HepG2 (cell line): ENCODE data around the gene ABCB11. TPM values are rescaled to one million over a fixed set of nuclear protein-coding genes. Genes with fewer than 3 reads are reported as not detected.

ENCODE experiments used
- ARNT ChIP-seq: fragments of 450-650 bp; IDR thresholded peaks from 2 replicates; pipeline ENCODE4 v1.6.1; 2017
- CREB1 ChIP-seq, 2 experiments: fragments of 450-650 bp in 1 of 2; IDR thresholded peaks; 2 replicates each; pipeline ENCODE4 v1.6.1; 2016 to 2017; ENCODE audit warnings: control low read depth in 1 of 2, mild to moderate bottlenecking in 1 of 2, missing compliant biosample characterization in 1 of 2, missing genetic modification characterization in 1 of 2
- EP300 ChIP-seq, 3 experiments: sonication (generic) in 1 of 3; formaldehyde crosslinking in 1 of 3; IDR thresholded peaks; 2 replicates each; pipeline versions ENCODE4 v1.5.1 to v1.6.1; 2011 to 2020; ENCODE audit warnings: low read depth in 2 of 3, low read length in 2 of 3, borderline replicate concordance in 1 of 3, improper control_type of control experiment in 1 of 3, mild to moderate bottlenecking in 1 of 3, missing genetic modification reagents in 1 of 3, moderate library complexity in 1 of 3
- MAF1 ChIP-seq: sonication (generic); formaldehyde crosslinking; IDR thresholded peaks from 2 replicates; pipeline ENCODE4 v1.5.0; 2020; ENCODE audit warnings: missing genetic modification reagents, borderline replicate concordance
- MXD4 ChIP-seq: IDR thresholded peaks from 2 replicates; pipeline ENCODE4 v1.6.1; 2016; ENCODE audit warnings: mild to moderate bottlenecking, missing biosample characterization, missing genetic modification reagents
- NCOR1 ChIP-seq: fragments of 200-600 bp; sonication (generic); IDR thresholded peaks from 2 replicates; pipeline ENCODE4 v1.7.0; 2017; ENCODE audit warnings: antibody characterized with exemption, low read length, borderline replicate concordance
- TSC22D2 ChIP-seq: sonication (generic); formaldehyde crosslinking; IDR thresholded peaks from 2 replicates; pipeline ENCODE4 v1.5.1; 2020; ENCODE audit warnings: missing genetic modification reagents, mild to moderate bottlenecking, borderline replicate concordance
- YEATS4 ChIP-seq: sonication (generic); formaldehyde crosslinking; IDR thresholded peaks from 2 replicates; pipeline ENCODE4 v1.4.0; 2020; ENCODE audit warnings: missing genetic modification reagents, borderline replicate concordance
- ZEB1 ChIP-seq: IDR thresholded peaks from 2 replicates; pipeline ENCODE4 v1.6.1; 2012; ENCODE audit warnings: mild to moderate bottlenecking, low read depth, inconsistent platforms; ENCODE audit not compliant: insufficient replicate concordance
- ZKSCAN1 ChIP-seq: fragments of 150-350 bp; IDR thresholded peaks from 2 replicates; pipeline ENCODE4 v1.6.1; 2014; ENCODE audit warnings: low read length
- ZNF329 ChIP-seq: sonication (generic); formaldehyde crosslinking; IDR thresholded peaks from 2 replicates; pipeline ENCODE4 v1.9.0; 2021; ENCODE audit warnings: low read depth, mild to moderate bottlenecking, missing genetic modification reagents
- ZNF562 ChIP-seq: sonication (generic); formaldehyde crosslinking; IDR thresholded peaks from 2 replicates; pipeline ENCODE4 v1.8.0; 2022; ENCODE audit warnings: missing genetic modification reagents, borderline replicate concordance
- ZZZ3 ChIP-seq: sonication (generic); formaldehyde crosslinking; IDR thresholded peaks from 2 replicates; pipeline ENCODE4 v1.4.0; 2020; ENCODE audit warnings: missing genetic modification reagents, mild to moderate bottlenecking, borderline replicate concordance
- polyA plus RNA-seq, 8 experiments: library from polyadenylated mRNA; depleted of rRNA in 3 of 8; stranded (reverse) in 7 of 8; unstranded in 1 of 8; fragments of >200 nt; fragmentation: Illumina TruSeq in 4 of 8; extraction: Trizol in 4 of 8; gene quantifications; 2 replicates each; pipeline versions ENCODE4 v1.2.1 to v1.2.3, GENCODE V29; 2011 to 2016; ENCODE audit warnings: low read depth in 4 of 8, missing spikeins in 1 of 8, mixed read lengths in 1 of 8; ENCODE audit not compliant: insufficient read depth in 1 of 8
- total RNA-seq, 5 experiments: library from RNA; depleted of rRNA; stranded (reverse); fragments of >200 nt; fragmentation: Illumina TruSeq; extraction: Trizol; gene quantifications; 2 replicates each; pipeline ENCODE4 v1.2.3, GENCODE V29; 2016; ENCODE audit warnings: low read depth in 1 of 5
- TF ChIP-seq, protein P1 (sequence below): sonication (generic); formaldehyde crosslinking; IDR thresholded peaks from 2 replicates; pipeline ENCODE4 v1.4.0; 2020; ENCODE audit warnings: missing genetic modification reagents, borderline replicate concordance
- TF ChIP-seq, protein P2 (sequence below): sonication (generic); formaldehyde crosslinking; IDR thresholded peaks from 2 replicates; pipeline ENCODE4 v1.4.0; 2020; ENCODE audit warnings: missing genetic modification reagents, borderline replicate concordance
- TF ChIP-seq, protein P3 (sequence below): sonication (generic); formaldehyde crosslinking; IDR thresholded peaks from 2 replicates; pipeline ENCODE4 v1.5.0; 2020; ENCODE audit warnings: missing genetic modification reagents
- TF ChIP-seq, protein P4 (sequence below): sonication (generic); formaldehyde crosslinking; IDR thresholded peaks from 2 replicates; pipeline ENCODE4 v1.8.1; 2023; ENCODE audit warnings: mild to moderate bottlenecking, moderate library complexity, missing genetic modification reagents
- TF ChIP-seq, protein P5 (sequence below): fragments of 450-650 bp; IDR thresholded peaks from 2 replicates; pipeline ENCODE4 v1.6.1; 2017

Gene ABCB11
- total and polyA plus RNA-seq, 2 of the 13 experiments (the other 11 are each of a cell fraction or from before 2014, with no cell fraction given): not detected

DNA sequence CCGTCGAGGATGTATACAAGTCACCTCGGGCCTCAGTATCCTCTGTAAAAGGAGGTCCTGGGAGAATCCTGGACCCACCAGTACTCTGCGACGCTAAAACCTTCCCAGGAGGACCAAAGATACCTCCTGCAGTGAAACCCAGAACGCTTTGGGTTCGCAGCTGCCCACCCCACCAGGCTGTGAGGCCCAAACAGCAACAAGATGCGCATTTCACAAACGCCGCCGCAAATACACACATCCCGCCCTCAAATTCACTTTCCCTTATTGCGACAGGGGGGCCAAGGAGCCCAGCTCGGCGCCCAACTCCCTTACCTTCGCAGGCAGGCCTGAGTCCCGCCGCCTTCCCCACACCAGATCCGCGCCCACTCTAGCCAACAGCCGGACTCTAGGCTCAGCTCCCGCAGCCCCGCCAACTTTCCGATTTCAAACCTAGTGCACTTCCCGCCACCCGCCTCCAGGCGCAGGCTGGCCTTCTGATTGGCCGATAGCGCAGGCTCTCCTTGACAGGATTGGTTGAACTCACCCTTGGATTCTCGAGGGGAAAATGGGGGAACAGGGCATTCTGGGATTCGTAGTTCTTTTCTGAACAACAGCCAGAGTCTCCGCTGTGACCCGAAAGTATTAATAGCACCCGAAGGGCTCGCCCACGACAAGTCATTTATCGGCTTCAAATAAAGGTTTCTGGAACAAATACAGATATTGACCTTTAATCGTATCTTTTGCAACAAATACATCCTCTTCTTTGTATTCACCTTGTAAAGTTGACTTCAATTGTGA lies 140.9 kb downstream of the ABCB11 start, which contains the start of gene SPC25 (continued):
- TF ChIP-seq TSC22D2 (CRISPR knock-in tag) (peak; percentile 67; the same call in 1 of the 2 replicates), ZNF562 (CRISPR knock-in tag) (no peak; the same call in 1 of the 2 replicates), ZZZ3 (CRISPR knock-in tag) (no peak), MAF1 (no peak), YEATS4 (CRISPR knock-in tag) (peak; percentile 96), ARNT (no peak), ZNF329 (no peak), NCOR1 (peak; percentile 56; the same call in 1 of the 2 replicates), EP300 (IDR thresholded peaks at IDR 0.05; ENCODE audit: low read depth in 2 of 2, low read length in 2 of 2) (no peak), EP300 (CRISPR knock-in tag; IDR thresholded peaks at IDR 0.05; ENCODE audit: borderline replicate concordance) (no peak), CREB1 (IDR thresholded peaks at IDR 0.05) (peak; percentile 74), CREB1 (CRISPR knock-in tag; IDR thresholded peaks at IDR 0.05) (peak; percentile 91), ZEB1 (no peak), MXD4 (peak; percentile 76), ZKSCAN1 (no peak)
- TF ChIP-seq, protein P1, sequence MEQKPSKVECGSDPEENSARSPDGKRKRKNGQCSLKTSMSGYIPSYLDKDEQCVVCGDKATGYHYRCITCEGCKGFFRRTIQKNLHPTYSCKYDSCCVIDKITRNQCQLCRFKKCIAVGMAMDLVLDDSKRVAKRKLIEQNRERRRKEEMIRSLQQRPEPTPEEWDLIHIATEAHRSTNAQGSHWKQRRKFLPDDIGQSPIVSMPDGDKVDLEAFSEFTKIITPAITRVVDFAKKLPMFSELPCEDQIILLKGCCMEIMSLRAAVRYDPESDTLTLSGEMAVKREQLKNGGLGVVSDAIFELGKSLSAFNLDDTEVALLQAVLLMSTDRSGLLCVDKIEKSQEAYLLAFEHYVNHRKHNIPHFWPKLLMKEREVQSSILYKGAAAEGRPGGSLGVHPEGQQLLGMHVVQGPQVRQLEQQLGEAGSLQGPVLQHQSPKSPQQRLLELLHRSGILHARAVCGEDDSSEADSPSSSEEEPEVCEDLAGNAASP (CRISPR knock-in tag): no peak
- TF ChIP-seq, protein P2, sequence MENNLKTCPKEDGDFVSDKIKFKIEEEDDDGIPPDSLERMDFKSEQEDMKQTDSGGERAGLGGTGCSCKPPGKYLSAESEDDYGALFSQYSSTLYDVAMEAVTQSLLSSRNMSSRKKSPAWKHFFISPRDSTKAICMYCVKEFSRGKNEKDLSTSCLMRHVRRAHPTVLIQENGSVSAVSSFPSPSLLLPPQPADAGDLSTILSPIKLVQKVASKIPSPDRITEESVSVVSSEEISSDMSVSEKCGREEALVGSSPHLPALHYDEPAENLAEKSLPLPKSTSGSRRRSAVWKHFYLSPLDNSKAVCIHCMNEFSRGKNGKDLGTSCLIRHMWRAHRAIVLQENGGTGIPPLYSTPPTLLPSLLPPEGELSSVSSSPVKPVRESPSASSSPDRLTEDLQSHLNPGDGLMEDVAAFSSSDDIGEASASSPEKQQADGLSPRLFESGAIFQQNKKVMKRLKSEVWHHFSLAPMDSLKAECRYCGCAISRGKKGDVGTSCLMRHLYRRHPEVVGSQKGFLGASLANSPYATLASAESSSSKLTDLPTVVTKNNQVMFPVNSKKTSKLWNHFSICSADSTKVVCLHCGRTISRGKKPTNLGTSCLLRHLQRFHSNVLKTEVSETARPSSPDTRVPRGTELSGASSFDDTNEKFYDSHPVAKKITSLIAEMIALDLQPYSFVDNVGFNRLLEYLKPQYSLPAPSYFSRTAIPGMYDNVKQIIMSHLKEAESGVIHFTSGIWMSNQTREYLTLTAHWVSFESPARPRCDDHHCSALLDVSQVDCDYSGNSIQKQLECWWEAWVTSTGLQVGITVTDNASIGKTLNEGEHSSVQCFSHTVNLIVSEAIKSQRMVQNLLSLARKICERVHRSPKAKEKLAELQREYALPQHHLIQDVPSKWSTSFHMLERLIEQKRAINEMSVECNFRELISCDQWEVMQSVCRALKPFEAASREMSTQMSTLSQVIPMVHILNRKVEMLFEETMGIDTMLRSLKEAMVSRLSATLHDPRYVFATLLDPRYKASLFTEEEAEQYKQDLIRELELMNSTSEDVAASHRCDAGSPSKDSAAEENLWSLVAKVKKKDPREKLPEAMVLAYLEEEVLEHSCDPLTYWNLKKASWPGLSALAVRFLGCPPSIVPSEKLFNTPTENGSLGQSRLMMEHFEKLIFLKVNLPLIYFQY (CRISPR knock-in tag): no peak
- TF ChIP-seq, protein P3, sequence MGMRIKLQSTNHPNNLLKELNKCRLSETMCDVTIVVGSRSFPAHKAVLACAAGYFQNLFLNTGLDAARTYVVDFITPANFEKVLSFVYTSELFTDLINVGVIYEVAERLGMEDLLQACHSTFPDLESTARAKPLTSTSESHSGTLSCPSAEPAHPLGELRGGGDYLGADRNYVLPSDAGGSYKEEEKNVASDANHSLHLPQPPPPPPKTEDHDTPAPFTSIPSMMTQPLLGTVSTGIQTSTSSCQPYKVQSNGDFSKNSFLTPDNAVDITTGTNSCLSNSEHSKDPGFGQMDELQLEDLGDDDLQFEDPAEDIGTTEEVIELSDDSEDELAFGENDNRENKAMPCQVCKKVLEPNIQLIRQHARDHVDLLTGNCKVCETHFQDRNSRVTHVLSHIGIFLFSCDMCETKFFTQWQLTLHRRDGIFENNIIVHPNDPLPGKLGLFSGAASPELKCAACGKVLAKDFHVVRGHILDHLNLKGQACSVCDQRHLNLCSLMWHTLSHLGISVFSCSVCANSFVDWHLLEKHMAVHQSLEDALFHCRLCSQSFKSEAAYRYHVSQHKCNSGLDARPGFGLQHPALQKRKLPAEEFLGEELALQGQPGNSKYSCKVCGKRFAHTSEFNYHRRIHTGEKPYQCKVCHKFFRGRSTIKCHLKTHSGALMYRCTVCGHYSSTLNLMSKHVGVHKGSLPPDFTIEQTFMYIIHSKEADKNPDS (CRISPR knock-in tag): no peak
- TF ChIP-seq, protein P4, sequence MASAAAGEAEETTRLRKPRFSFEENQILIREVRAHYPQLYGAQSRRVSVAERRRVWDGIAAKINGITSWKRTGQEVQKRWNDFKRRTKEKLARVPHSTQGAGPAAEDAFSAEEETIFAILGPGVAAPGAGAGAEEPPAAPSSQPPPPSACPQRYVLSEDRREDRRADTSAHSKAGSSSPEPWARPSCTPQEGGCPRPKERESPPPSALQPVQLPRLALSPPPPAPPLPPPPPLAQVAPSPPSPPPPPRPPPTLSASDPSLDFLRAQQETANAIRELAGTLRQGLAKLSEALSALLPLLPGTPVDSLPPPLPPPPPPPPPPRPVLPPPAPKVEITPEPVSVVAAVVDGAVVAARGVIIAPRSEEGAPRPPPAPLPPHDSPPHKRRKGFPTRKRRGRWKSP (CRISPR knock-in tag): no peak
- TF ChIP-seq, protein P5, sequence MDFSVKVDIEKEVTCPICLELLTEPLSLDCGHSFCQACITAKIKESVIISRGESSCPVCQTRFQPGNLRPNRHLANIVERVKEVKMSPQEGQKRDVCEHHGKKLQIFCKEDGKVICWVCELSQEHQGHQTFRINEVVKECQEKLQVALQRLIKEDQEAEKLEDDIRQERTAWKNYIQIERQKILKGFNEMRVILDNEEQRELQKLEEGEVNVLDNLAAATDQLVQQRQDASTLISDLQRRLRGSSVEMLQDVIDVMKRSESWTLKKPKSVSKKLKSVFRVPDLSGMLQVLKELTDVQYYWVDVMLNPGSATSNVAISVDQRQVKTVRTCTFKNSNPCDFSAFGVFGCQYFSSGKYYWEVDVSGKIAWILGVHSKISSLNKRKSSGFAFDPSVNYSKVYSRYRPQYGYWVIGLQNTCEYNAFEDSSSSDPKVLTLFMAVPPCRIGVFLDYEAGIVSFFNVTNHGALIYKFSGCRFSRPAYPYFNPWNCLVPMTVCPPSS: no peak
